HTERT RPE-1 (cell line): ENCODE measurements around the gene PDE8A.
"Not testable (repeated sequence)": the region's sequence is repeated elsewhere in the genome, so short reads cannot be mapped to it uniquely, and the experiment has no call there.

Source experiments
- in situ Hi-C: fragments of 300-500 bp; cut with MboI; formaldehyde crosslinking; loops from 4 replicates; pipeline ENCODE4 v1.14.3; 2020; ENCODE audit warnings: low sequenced_read_pairs

Gene PDE8A

GRCh38 chr15:85164841-85165466 is 183.3 kb downstream of the PDE8A start:
- in situ Hi-C loops, result no loop called here

DNA sequence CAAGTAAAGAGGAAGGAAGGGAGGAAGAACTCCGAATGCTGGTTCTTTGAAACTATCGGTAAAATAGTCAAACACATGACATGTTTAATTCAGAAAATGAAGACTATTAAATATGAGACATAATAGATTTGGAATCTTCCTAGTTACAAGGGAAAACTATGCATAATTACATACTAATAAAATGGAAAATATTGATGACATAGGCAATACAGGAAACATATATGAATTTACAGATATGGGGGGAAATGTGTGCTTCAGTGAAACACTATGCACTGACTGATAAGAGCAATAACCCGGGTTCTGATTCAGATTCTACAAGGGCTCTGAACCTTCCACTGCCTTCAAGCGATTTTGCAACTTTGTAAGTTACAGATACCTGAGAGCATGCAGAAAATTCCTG is 185.9 kb downstream of the PDE8A start:
- in situ Hi-C loops, result no loop called here

- in situ Hi-C loops, result no loop called here
Observed at GRCh38 chr15:85168642-85169173, 187.1 kb downstream of the PDE8A start.

GRCh38 chr15:85171736-85172135 is 190.1 kb downstream of the PDE8A start:
- in situ Hi-C loops, result no loop called here

GRCh38 chr15:85172846-85173490 is 191.3 kb downstream of the PDE8A start:
- in situ Hi-C loops, result no loop called here

- in situ Hi-C loops, result not testable (repeated sequence)
Observed at GRCh38 chr15:85173630-85174029, 192.0 kb downstream of the PDE8A start.

DNA sequence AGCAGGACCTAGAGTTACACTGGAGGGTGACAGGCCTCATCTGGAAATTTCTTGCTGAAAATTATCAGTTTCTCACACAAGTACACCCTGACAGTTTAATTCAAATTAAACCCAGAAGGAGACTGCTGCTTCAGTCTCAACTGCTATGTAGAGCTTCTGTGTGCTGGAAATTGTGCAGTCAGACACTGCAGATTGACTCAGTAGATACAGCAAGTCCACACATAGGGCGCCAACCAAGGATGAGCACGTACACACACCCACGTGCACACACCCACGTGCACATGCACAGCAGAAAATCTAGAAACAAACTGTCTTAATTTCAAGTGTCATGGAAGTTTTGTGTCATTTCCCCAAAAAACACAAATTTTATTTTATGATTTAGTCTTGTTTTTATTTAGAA is 192.9 kb downstream of the PDE8A start:
- in situ Hi-C loops, result no loop called here

GRCh38 chr15:85177042-85177515 is 195.4 kb downstream of the PDE8A start:
- in situ Hi-C loops, result not testable (repeated sequence)

DNA sequence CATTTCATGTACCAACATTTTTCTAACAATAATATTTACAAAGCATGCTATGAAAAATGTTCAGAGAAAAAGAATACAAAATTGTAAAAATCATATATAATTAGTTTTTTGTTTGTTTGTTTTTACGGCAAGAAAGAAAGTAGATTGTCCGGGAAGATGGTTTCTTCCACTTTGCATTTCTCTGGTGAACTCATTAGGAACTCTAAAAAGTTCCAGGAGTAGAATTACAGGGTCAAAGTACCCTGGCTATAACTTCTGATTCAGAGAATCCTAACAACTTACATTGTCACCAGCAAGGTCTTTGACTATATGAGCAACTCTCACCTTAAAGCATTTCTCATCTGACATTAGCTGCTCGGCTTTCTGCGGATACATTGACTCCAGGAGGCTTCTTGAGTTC is 196.7 kb downstream of the PDE8A start:
- in situ Hi-C loops, result no loop called here

DNA sequence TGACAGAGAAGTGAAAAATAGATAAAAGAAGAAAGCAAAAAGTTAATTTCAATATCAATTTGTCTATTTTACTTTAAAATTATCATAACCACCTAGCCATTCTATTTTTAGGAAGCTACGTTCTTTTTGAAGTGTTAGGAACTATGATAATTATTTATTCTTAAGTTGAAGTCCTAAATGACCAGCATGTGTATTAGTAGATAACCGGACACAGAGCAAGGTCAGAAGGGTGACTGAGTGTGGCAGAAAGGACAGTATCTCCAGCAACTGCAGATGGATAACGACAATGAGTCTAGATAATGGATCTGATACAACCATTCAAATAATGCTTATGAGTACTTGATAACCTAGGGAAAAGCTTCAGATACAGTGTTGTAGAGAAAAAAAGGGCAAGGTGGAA is 198.0 kb downstream of the PDE8A start:
- in situ Hi-C loops, result no loop called here

DNA sequence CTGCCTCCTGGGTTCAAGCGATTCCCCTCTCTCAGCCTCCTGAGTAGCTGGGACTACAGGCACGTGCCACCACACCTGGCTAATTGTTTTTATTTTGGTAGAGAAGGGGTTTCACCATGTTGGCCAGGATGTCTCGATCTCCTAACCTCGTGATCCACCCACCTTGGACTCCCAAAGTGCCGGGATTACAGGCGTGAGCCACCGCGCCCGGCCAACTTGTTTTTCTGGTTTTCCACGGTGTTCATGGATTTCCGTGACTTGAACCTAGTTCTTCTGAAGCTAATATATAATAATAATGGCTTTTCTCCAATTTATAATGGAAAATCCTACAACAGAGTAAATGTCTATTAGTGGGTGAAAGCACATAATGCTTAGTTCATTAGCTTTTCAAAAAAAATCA is 203.7 kb downstream of the PDE8A start:
- in situ Hi-C loops, result not testable (repeated sequence)

GRCh38 chr15:85188171-85188577 is 206.5 kb downstream of the PDE8A start:
- in situ Hi-C loops, result not testable (repeated sequence)
